ENCODE measurements around the gene LHX3. TPM values are rescaled to one million over a fixed set of nuclear protein-coding genes. Genes with fewer than 3 reads are reported as not detected.

The LHX3 gene
- total RNA-seq, 1 donor from 2014 or later: not detected

DNA sequence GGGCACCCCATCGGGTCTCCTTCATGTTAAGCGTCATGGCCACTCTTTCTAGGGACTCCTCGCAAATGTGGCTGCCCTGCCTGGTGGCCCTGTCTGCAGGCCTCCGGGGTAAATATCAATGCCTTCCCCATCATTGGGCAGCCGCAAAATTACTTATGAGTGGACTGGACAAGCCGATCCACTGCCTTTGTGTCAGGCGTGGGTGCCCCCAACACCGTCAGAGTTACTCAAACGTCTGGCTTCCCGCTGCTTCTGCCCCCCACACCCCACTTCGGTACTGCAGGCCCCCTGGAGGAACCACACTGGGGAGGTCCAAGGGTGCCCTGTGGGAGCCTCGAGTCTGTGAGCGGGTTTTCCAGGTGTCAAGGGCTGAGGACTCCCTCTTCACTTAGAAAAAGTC is 3.8 kb downstream of the LHX3 start:
- peaks cover 3% of the 10 kb centered on the region for H3K36me3 Mint-ChIP-seq (ENCODE audit: low read depth, unreplicated experiment)
- peaks cover 73% of the 10 kb centered on the region for H3K27me3 ChIP-seq (ENCODE audit: insufficient read depth, low read length)
- H3K4me1 ChIP-seq (ENCODE audit: insufficient read depth, low read length): no peaks in the 10 kb centered on the region
- H4K20me1 ChIP-seq (ENCODE audit: insufficient read depth, low read length): peaks cover 29% of the 10 kb centered on the region
- H3K27me3 Mint-ChIP-seq (ENCODE audit: low read depth, unreplicated experiment): peaks cover 45% of the 10 kb centered on the region
- H3K4me3 Mint-ChIP-seq (ENCODE audit: unreplicated experiment): no peak overlapping the region
- H3K79me2 ChIP-seq (ENCODE audit: insufficient read depth, low read length): no peaks in the 10 kb centered on the region
- H3K27ac ChIP-seq (ENCODE audit: low read depth, low read length): no peak overlapping the region
- H3K36me3 ChIP-seq (ENCODE audit: insufficient read depth, low read length): no peaks in the 10 kb centered on the region
- no peak overlapping the region for H3K4me2 ChIP-seq (ENCODE audit: low read length)
- no peaks in the 10 kb centered on the region for H3K9me3 ChIP-seq (ENCODE audit: insufficient read depth, low read depth, low read length)
- TF ChIP-seq, protein P1, sequence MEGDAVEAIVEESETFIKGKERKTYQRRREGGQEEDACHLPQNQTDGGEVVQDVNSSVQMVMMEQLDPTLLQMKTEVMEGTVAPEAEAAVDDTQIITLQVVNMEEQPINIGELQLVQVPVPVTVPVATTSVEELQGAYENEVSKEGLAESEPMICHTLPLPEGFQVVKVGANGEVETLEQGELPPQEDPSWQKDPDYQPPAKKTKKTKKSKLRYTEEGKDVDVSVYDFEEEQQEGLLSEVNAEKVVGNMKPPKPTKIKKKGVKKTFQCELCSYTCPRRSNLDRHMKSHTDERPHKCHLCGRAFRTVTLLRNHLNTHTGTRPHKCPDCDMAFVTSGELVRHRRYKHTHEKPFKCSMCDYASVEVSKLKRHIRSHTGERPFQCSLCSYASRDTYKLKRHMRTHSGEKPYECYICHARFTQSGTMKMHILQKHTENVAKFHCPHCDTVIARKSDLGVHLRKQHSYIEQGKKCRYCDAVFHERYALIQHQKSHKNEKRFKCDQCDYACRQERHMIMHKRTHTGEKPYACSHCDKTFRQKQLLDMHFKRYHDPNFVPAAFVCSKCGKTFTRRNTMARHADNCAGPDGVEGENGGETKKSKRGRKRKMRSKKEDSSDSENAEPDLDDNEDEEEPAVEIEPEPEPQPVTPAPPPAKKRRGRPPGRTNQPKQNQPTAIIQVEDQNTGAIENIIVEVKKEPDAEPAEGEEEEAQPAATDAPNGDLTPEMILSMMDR (IDR thresholded peaks at IDR 0.05; ENCODE audit: insufficient read depth, low read depth, low read length): no peak
- no peak for TF ChIP-seq EZH2 (IDR thresholded peaks at IDR 0.05; ENCODE audit: insufficient read depth, low read length)
- no peak overlapping the region for H2AFZ ChIP-seq (ENCODE audit: low read depth, low read length)
- no peaks in the 10 kb centered on the region for H3K4me1 Mint-ChIP-seq (ENCODE audit: low read depth, unreplicated experiment)
- no peak overlapping the region for H3K9ac ChIP-seq (ENCODE audit: low read length)
- H3K27ac Mint-ChIP-seq (ENCODE audit: unreplicated experiment): no peak overlapping the region
- FAIRE-seq (no peak), DNase-seq (ENCODE audit: low read depth) (no peak)
- H3K4me3 ChIP-seq (ENCODE audit: insufficient read depth, low read depth, low read length): no peak overlapping the region
- H3K9me3 Mint-ChIP-seq (ENCODE audit: unreplicated experiment): peaks cover 3% of the 10 kb centered on the region

DNA sequence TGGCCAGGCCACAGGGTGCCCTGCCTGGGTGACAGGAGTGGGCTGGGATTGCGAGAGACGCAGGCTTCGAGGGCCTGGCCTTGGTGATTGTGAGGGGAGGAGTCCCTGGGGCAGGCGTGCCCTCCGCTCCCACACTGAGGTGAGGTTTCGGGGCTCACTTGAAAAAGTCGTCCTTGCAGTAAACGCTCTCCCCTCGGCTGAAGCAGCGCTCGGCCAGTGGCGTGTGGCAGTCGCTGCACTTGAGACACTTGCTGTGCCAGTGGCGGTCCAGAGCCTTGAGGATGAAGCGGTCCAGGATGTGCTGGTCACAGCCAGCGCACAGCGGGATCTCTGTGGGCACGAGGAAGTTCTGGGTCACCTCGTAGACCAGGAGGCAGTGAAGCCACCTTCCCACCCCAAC is 4.5 kb downstream of the LHX3 start:
- H3K4me3 Mint-ChIP-seq (ENCODE audit: unreplicated experiment): no peak overlapping the region
- no peak overlapping the region for H2AFZ ChIP-seq (ENCODE audit: low read depth, low read length)
- no peak overlapping the region for H3K4me3 ChIP-seq (ENCODE audit: insufficient read depth, low read depth, low read length)
- H3K79me2 ChIP-seq (ENCODE audit: insufficient read depth, low read length): no peaks in the 10 kb centered on the region
- peaks cover 3% of the 10 kb centered on the region for H3K9me3 Mint-ChIP-seq (ENCODE audit: unreplicated experiment)
- no peak for FAIRE-seq
- H3K4me2 ChIP-seq (ENCODE audit: low read length): no peak overlapping the region
- no peaks in the 10 kb centered on the region for H3K9me3 ChIP-seq (ENCODE audit: insufficient read depth, low read depth, low read length)
- H3K27ac ChIP-seq (ENCODE audit: low read depth, low read length): no peak overlapping the region
- no peak for DNase-seq (ENCODE audit: low read depth)
- H3K4me1 Mint-ChIP-seq (ENCODE audit: low read depth, unreplicated experiment): no peaks in the 10 kb centered on the region
- H3K4me1 ChIP-seq (ENCODE audit: insufficient read depth, low read length): no peaks in the 10 kb centered on the region
- H3K27me3 Mint-ChIP-seq (ENCODE audit: low read depth, unreplicated experiment): peaks cover 47% of the 10 kb centered on the region
- H3K36me3 Mint-ChIP-seq (ENCODE audit: low read depth, unreplicated experiment): no peaks in the 10 kb centered on the region
- H3K27ac Mint-ChIP-seq (ENCODE audit: unreplicated experiment): no peak overlapping the region
- TF ChIP-seq, protein P1 (IDR thresholded peaks at IDR 0.05; ENCODE audit: insufficient read depth, low read depth, low read length): no peak
- no peak for TF ChIP-seq EZH2 (IDR thresholded peaks at IDR 0.05; ENCODE audit: insufficient read depth, low read length)
- H3K27me3 ChIP-seq (ENCODE audit: insufficient read depth, low read length): peaks cover 78% of the 10 kb centered on the region
- no peaks in the 10 kb centered on the region for H3K36me3 ChIP-seq (ENCODE audit: insufficient read depth, low read length)
- H3K9ac ChIP-seq (ENCODE audit: low read length): no peak overlapping the region
- H4K20me1 ChIP-seq (ENCODE audit: insufficient read depth, low read length): peaks cover 22% of the 10 kb centered on the region

DNA sequence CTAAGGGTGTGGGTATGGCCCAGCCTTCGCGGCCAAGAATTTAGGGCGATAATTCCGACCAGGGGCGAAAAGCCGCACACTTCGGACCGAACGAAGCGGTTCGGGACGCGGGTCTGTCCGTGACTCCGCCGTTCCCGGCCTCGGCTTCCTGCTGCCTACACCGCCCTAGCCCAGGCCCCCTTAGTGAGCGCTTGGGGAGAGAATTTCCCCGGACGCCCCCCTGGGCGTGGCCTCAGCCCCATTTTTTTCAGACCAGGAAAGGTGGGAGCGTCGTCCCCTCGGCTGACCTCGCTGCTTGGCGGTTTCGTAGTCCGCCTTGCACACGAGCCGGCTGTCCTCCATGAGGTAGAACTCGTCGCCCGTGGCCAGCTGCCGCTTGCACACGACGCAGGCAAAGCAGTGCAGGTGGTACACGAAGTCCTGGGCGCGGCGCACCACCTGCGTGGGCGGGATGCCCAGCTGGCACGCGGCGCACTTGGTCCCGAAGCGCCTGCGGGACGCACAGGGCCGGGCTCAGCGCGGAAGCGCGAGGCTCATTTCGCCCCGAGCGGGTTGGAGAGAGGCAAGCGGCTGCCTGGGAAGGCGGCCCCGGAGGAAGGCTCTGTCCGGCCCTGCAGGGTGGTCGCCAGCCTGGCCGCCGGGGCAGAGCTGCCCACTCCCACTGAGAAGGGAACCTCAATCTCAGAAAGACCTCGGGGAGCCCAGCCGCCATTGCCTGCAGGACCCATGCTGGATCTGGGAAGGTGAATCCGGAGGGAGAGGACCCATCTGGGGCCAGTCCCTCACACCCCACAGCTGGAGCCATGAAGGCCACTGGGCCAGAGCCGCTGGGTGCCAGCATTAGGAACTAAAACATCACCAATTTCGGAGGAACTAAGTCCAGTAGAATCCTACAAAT is 5.3 kb downstream of the LHX3 start:
- Histone ChIP-seq H2AFZ (ENCODE audit: low read depth, low read length) (no peak overlapping the region), H4K20me1 (ENCODE audit: insufficient read depth, low read length) (peaks cover 17% of the 10 kb centered on the region), H3K27me3 (ENCODE audit: insufficient read depth, low read length) (peaks cover 77% of the 10 kb centered on the region), H3K9ac (ENCODE audit: low read length) (no peak overlapping the region), H3K36me3 (ENCODE audit: insufficient read depth, low read length) (no peaks in the 10 kb centered on the region), H3K9me3 (ENCODE audit: insufficient read depth, low read depth, low read length) (no peaks in the 10 kb centered on the region), H3K27ac (ENCODE audit: low read depth, low read length) (no peak overlapping the region), H3K4me1 (ENCODE audit: insufficient read depth, low read length) (no peaks in the 10 kb centered on the region), H3K4me3 (ENCODE audit: insufficient read depth, low read depth, low read length) (no peak overlapping the region), H3K79me2 (ENCODE audit: insufficient read depth, low read length) (no peaks in the 10 kb centered on the region), H3K4me2 (ENCODE audit: low read length) (no peak overlapping the region)
- peak; percentile 99 for TF ChIP-seq EZH2 (IDR thresholded peaks at IDR 0.05; ENCODE audit: insufficient read depth, low read length)
- TF ChIP-seq, protein P1 (IDR thresholded peaks at IDR 0.05; ENCODE audit: insufficient read depth, low read depth, low read length): no peak
- H3K4me1 Mint-ChIP-seq (ENCODE audit: low read depth, unreplicated experiment): no peaks in the 10 kb centered on the region
- H3K4me3 Mint-ChIP-seq (ENCODE audit: unreplicated experiment): no peak overlapping the region
- peaks cover 3% of the 10 kb centered on the region for H3K9me3 Mint-ChIP-seq (ENCODE audit: unreplicated experiment)
- peaks cover 55% of the 10 kb centered on the region for H3K27me3 Mint-ChIP-seq (ENCODE audit: low read depth, unreplicated experiment)
- DNase-seq (ENCODE audit: low read depth) (no peak), FAIRE-seq (no peak)
- H3K36me3 Mint-ChIP-seq (ENCODE audit: low read depth, unreplicated experiment): no peaks in the 10 kb centered on the region
- H3K27ac Mint-ChIP-seq (ENCODE audit: unreplicated experiment): no peak overlapping the region
